ENCODE results near the gene SCAPER.

- TF ChIP-seq CTCF (conservative IDR thresholded peaks at IDR 0.05; ENCODE audit: low read depth, low read length), result no peak
- TF ChIP-seq EZH2 (IDR thresholded peaks at IDR 0.05; ENCODE audit: borderline replicate concordance, low read depth, low read length, poor library complexity, severe bottlenecking), result no peak
Observed at GRCh38 chr15:76360416-76360815, 544.7 kb downstream of the SCAPER start.
